CD4-positive, CD25-positive, alpha-beta regulatory T cell (primary cell): ENCODE measurements around the gene VGLL1. TPM values are rescaled to one million over a fixed set of nuclear protein-coding genes. Genes with fewer than 3 reads are reported as not detected.

Experiments used
- ATAC-seq, 2 donors: fragments of 150-1000 bp; cut with Tn5 transposase; one replicate each; pipeline ENCODE4 v1.10.0; 2021; ENCODE audit warnings: low read depth in 2 of 2, moderate number of reproducible peaks in 2 of 2, moderate library complexity in 1 of 2
- DNase-seq, 3 donors: peaks; one replicate each; pipeline versions ENCODE4 v3.0.0 to v3.0.0-alpha.2; 2012 to 2022; ENCODE audit warnings: mixed read lengths in 1 of 3
- H3K27ac ChIP-seq: one replicate; pipeline ENCODE4 v1.7.0; 2013; ENCODE audit warnings: mild to moderate bottlenecking, low read length; ENCODE audit not compliant: insufficient read depth, poor library complexity, severe bottlenecking
- H3K27me3 ChIP-seq: one replicate; pipeline ENCODE4 v1.7.0; 2013; ENCODE audit warnings: low read length; ENCODE audit not compliant: control insufficient read depth, insufficient read depth
- H3K36me3 ChIP-seq: one replicate; pipeline ENCODE4 v1.7.0; 2013; ENCODE audit warnings: mild to moderate bottlenecking, low read length, moderate library complexity; ENCODE audit not compliant: control insufficient read depth, insufficient read depth
- H3K4me1 ChIP-seq: 2 replicates; pipeline ENCODE4 v1.7.0; 2013; ENCODE audit warnings: mild to moderate bottlenecking, low read length; ENCODE audit not compliant: insufficient read depth, control insufficient read depth, poor library complexity, severe bottlenecking
- H3K4me3 ChIP-seq: one replicate; pipeline ENCODE4 v1.7.0; 2013; ENCODE audit warnings: low read depth, mild to moderate bottlenecking, low read length, moderate library complexity
- H3K9me3 ChIP-seq, 2 experiments: 1 replicate in 1 of 2; 2 replicates in 1 of 2; pipeline ENCODE4 v1.7.0; 2013; ENCODE audit warnings: low read length in 2 of 2, mild to moderate bottlenecking in 1 of 2, moderate library complexity in 1 of 2; ENCODE audit not compliant: control insufficient read depth in 2 of 2
- H3K27ac Mint-ChIP-seq, 3 donors: one replicate each; pipeline ENCODE4 v1.8.0; 2020 to 2022; ENCODE audit warnings: mild to moderate bottlenecking in 3 of 3, mixed read lengths in 3 of 3, moderate library complexity in 2 of 3
- H3K27me3 Mint-ChIP-seq: one replicate; pipeline ENCODE4 v1.8.0; 2022; ENCODE audit warnings: mild to moderate bottlenecking, mixed read lengths
- H3K36me3 Mint-ChIP-seq: one replicate; pipeline ENCODE4 v1.8.0; 2020; ENCODE audit warnings: mixed read lengths
- H3K4me1 Mint-ChIP-seq, 4 donors: one replicate each; pipeline ENCODE4 v1.8.0; 2020 to 2022; ENCODE audit warnings: mixed read lengths in 4 of 4, mild to moderate bottlenecking in 1 of 4
- H3K4me3 Mint-ChIP-seq, 4 donors: one replicate each; pipeline ENCODE4 v1.8.0; 2020 to 2022; ENCODE audit warnings: mild to moderate bottlenecking in 4 of 4, mixed read lengths in 4 of 4, moderate library complexity in 3 of 4
- H3K9me3 Mint-ChIP-seq, 7 donors: one replicate each; pipeline ENCODE4 v1.8.0; 2020 to 2022; ENCODE audit warnings: mixed read lengths in 7 of 7, mild to moderate bottlenecking in 3 of 7, moderate library complexity in 2 of 7
- polyA plus RNA-seq, 4 donors: library from polyadenylated mRNA; unstranded; fragments of 300-500 nt; fragmentation: Illumina TruSeq; gene quantifications; one replicate each; pipeline ENCODE4 v1.2.3, GENCODE V29; 2021
- total RNA-seq: library from RNA; stranded (reverse); gene quantifications from one replicate; pipeline ENCODE4 v1.2.3, GENCODE V29; 2022

The VGLL1 gene
- total and polyA plus RNA-seq, 5 donors from 2014 or later = not detected

- Histone ChIP-seq H3K27me3 (no peaks in the 10 kb centered on the region), H3K27ac (no peak overlapping the region), H3K9me3 (no peaks in the 10 kb centered on the region), H3K4me1 (no peaks in the 10 kb centered on the region), H3K36me3 (no peaks in the 10 kb centered on the region), H3K4me3 (no peak overlapping the region)
- peaks cover 13% of the 10 kb centered on the region for H3K27me3 Mint-ChIP-seq
- ATAC-seq = no peak
- no peaks in the 10 kb centered on the region for H3K36me3 Mint-ChIP-seq
- H3K4me1 Mint-ChIP-seq = no peaks in the 10 kb centered on the region
- H3K4me3 Mint-ChIP-seq = no peak overlapping the region
- no peak overlapping the region for H3K27ac Mint-ChIP-seq
- no peak for DNase-seq
- H3K9me3 Mint-ChIP-seq = no peaks in the 10 kb centered on the region
These were observed 23.7 kb downstream of the VGLL1 start for GRCh38 chrX:136555694-136556093.

DNA sequence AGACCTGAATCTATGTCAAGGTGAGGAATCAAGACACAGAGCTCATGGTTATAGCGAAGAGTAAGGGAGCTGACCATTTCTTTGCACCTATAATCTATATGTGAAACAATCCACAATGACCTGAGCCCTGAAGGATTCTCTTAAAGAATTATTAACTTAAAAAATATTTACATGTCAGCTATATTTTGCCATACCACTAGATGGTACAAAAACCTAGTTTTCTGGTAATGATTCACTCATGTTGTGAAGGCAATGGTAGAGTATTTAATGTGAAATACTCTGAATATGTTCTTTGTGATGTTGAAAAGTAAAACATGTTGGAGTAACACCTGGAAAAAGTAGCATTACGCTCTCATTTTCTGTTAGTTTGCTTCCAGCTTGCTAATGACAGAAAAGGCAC, 40.0 kb downstream of the VGLL1 start:
- H3K4me3 ChIP-seq = peak overlapping the region; percentile 40
- ATAC-seq = no peak
- Mint-ChIP-seq H3K27me3 (no peaks in the 10 kb centered on the region), H3K27ac (no peak overlapping the region), H3K4me1 (peaks cover 0 to 10% (median 4%) of the 10 kb centered on the region in 4 donors), H3K9me3 (peaks cover 0 to 1% (median 0%) of the 10 kb centered on the region in 7 donors), H3K4me3 (no peak overlapping the region), H3K36me3 (no peaks in the 10 kb centered on the region)
- no peaks in the 10 kb centered on the region for H3K9me3 ChIP-seq
- peak in 1 of 3 donors; percentile 37 for DNase-seq
- no peaks in the 10 kb centered on the region for H3K36me3 ChIP-seq
- no peaks in the 10 kb centered on the region for H3K27me3 ChIP-seq
- no peak overlapping the region for H3K27ac ChIP-seq
- H3K4me1 ChIP-seq = peaks cover 11% of the 10 kb centered on the region

DNA sequence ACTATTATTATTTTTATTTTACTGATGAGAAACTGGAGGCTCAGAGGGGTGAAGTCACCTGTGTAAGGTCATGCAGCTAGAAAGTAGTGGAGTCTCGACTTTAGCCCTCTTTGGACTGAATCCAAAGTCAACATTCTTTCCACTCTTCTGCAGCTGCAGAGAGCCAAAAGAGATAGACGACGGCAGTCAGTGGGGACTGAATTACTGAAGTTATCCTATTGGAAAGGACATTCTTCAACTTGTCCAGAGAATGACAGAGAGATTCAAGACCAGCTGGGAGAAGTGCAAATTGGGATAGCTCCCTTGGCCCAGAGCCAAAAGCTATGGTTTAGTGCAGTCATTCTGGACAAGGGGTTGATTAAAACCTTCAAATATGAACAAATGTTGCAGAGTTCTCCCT, 42.5 kb downstream of the VGLL1 start:
- Mint-ChIP-seq H3K27ac (no peak overlapping the region), H3K9me3 (no peaks in the 10 kb centered on the region), H3K4me1 (peaks cover 0 to 18% (median 11%) of the 10 kb centered on the region in 4 donors), H3K4me3 (no peak overlapping the region), H3K27me3 (no peaks in the 10 kb centered on the region), H3K36me3 (no peaks in the 10 kb centered on the region)
- peaks cover 11% of the 10 kb centered on the region for H3K4me1 ChIP-seq
- no peak overlapping the region for H3K27ac ChIP-seq
- DNase-seq (no peak), ATAC-seq (no peak)
- no peaks in the 10 kb centered on the region for H3K27me3 ChIP-seq
- no peaks in the 10 kb centered on the region for H3K9me3 ChIP-seq
- no peaks in the 10 kb centered on the region for H3K36me3 ChIP-seq
- no peak overlapping the region for H3K4me3 ChIP-seq

GRCh38 chrX:136577552-136577951, 45.5 kb downstream of the VGLL1 start:
- ATAC-seq (peak; percentile 97 to 100), DNase-seq (peak; percentile 25 to 85 (median 60))
- no peaks in the 10 kb centered on the region for H3K36me3 Mint-ChIP-seq
- H3K4me1 ChIP-seq = peaks cover 5% of the 10 kb centered on the region
- no peaks in the 10 kb centered on the region for H3K27me3 ChIP-seq
- no peak overlapping the region for H3K4me3 Mint-ChIP-seq
- no peaks in the 10 kb centered on the region for H3K9me3 ChIP-seq
- H3K9me3 Mint-ChIP-seq = no peaks in the 10 kb centered on the region
- no peaks in the 10 kb centered on the region for H3K27me3 Mint-ChIP-seq
- H3K4me3 ChIP-seq = no peak overlapping the region
- no peaks in the 10 kb centered on the region for H3K36me3 ChIP-seq
- no peak overlapping the region for H3K27ac ChIP-seq
- peaks cover 0 to 16% (median 8%) of the 10 kb centered on the region in 4 donors for H3K4me1 Mint-ChIP-seq
- peak overlapping the region in 1 of 3 donors; percentile 59 for H3K27ac Mint-ChIP-seq

DNA sequence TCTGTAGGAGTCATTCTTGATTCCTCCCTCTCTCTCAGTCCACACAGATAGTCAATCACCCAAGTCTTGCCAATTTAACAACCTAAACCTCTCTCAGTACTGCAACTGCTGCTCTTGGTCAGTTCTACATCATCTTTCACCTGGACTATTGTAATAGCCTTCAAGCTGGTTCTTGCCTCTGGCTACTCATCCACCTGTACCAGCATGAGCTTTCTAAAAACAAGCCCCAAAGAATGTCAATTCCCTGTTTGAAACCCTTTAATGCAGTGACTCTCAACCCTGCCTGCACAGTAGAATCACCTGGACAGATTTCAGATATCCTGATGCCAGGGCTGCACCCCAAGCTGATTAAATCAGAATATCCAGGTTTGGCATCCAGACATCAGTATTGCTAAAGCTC, 48.3 kb downstream of the VGLL1 start:
- Histone ChIP-seq H3K4me3 (no peak overlapping the region), H3K27me3 (no peaks in the 10 kb centered on the region), H3K9me3 (no peaks in the 10 kb centered on the region), H3K27ac (no peak overlapping the region), H3K4me1 (peaks cover 9% of the 10 kb centered on the region), H3K36me3 (no peaks in the 10 kb centered on the region)
- Mint-ChIP-seq H3K4me1 (peaks cover 11 to 20% (median 13%) of the 10 kb centered on the region in 4 donors), H3K27me3 (no peaks in the 10 kb centered on the region), H3K36me3 (no peaks in the 10 kb centered on the region), H3K27ac (no peak overlapping the region), H3K9me3 (no peaks in the 10 kb centered on the region), H3K4me3 (no peak overlapping the region)
- DNase-seq = no peak
- ATAC-seq = no peak

DNA sequence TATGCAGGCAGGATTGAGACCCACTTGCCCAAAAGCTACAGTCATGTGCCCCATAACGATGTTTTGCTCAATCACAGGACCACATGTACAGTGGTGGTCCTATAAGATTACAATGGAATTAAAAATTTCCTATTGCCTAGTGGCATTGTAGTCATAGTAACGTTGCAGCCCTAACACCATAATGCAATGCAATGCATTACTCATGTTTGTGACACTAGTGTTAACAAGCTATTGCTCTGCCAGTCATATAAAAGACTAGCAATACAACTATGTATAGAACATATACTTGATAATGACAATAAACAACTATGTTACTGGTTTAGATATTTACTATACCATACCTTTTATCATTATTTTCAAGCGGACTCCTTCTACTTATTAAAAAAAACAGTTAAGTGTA, 50.6 kb downstream of the VGLL1 start:
- no peak overlapping the region for H3K4me3 ChIP-seq
- no peaks in the 10 kb centered on the region for H3K36me3 ChIP-seq
- DNase-seq (no peak), ATAC-seq (no peak)
- no peaks in the 10 kb centered on the region for H3K27me3 ChIP-seq
- no peak overlapping the region for H3K27ac ChIP-seq
- Mint-ChIP-seq H3K27me3 (no peaks in the 10 kb centered on the region), H3K36me3 (no peaks in the 10 kb centered on the region), H3K4me1 (peaks cover 19 to 40% (median 26%) of the 10 kb centered on the region in 4 donors), H3K4me3 (no peak overlapping the region), H3K27ac (no peak overlapping the region), H3K9me3 (no peaks in the 10 kb centered on the region)
- H3K4me1 ChIP-seq = peaks cover 32% of the 10 kb centered on the region
- no peaks in the 10 kb centered on the region for H3K9me3 ChIP-seq

- Histone ChIP-seq H3K36me3 (no peaks in the 10 kb centered on the region), H3K27ac (no peak overlapping the region), H3K9me3 (no peaks in the 10 kb centered on the region), H3K4me3 (peak overlapping the region; percentile 64), H3K27me3 (no peaks in the 10 kb centered on the region), H3K4me1 (peaks cover 42% of the 10 kb centered on the region)
- H3K4me1 Mint-ChIP-seq = peaks cover 20 to 51% (median 32%) of the 10 kb centered on the region in 4 donors
- H3K27ac Mint-ChIP-seq = peak overlapping the region; percentile 16 to 94 (median 77)
- no peaks in the 10 kb centered on the region for H3K9me3 Mint-ChIP-seq
- H3K36me3 Mint-ChIP-seq = no peaks in the 10 kb centered on the region
- DNase-seq (peak in 1 of 3 donors; percentile 20), ATAC-seq (no peak)
- no peaks in the 10 kb centered on the region for H3K27me3 Mint-ChIP-seq
- peak overlapping the region in 1 of 4 donors; percentile 18 for H3K4me3 Mint-ChIP-seq
These were observed 52.5 kb downstream of the VGLL1 start for GRCh38 chrX:136584545-136584944.

GRCh38 chrX:136585262-136585661, 53.2 kb downstream of the VGLL1 start:
- no peaks in the 10 kb centered on the region for H3K36me3 ChIP-seq
- peaks cover 20 to 57% (median 32%) of the 10 kb centered on the region in 4 donors for H3K4me1 Mint-ChIP-seq
- H3K36me3 Mint-ChIP-seq = no peaks in the 10 kb centered on the region
- DNase-seq = peak in 1 of 3 donors; percentile 35
- peaks cover 42% of the 10 kb centered on the region for H3K4me1 ChIP-seq
- H3K27me3 ChIP-seq = no peaks in the 10 kb centered on the region
- H3K4me3 ChIP-seq = peak overlapping the region; percentile 64
- no peaks in the 10 kb centered on the region for H3K27me3 Mint-ChIP-seq
- peak overlapping the region; percentile 34 for H3K27ac ChIP-seq
- H3K9me3 Mint-ChIP-seq = no peaks in the 10 kb centered on the region
- no peaks in the 10 kb centered on the region for H3K9me3 ChIP-seq
- peak overlapping the region in 2 of 3 donors; percentile 77 to 94 for H3K27ac Mint-ChIP-seq
- H3K4me3 Mint-ChIP-seq = peak overlapping the region in 3 of 4 donors; percentile 39 to 68 (median 57)
- no peak for ATAC-seq
